Measurements from ENCODE around the gene KCNE3. TPM values are rescaled to one million over a fixed set of nuclear protein-coding genes. Genes with fewer than 3 reads are reported as not detected.
"Not testable (repeated sequence)": the region's sequence is repeated elsewhere in the genome, so short reads cannot be mapped to it uniquely, and the experiment has no call there.

Gene KCNE3
- total RNA-seq, 1 donor from 2014 or later, result 20.9 TPM

DNA sequence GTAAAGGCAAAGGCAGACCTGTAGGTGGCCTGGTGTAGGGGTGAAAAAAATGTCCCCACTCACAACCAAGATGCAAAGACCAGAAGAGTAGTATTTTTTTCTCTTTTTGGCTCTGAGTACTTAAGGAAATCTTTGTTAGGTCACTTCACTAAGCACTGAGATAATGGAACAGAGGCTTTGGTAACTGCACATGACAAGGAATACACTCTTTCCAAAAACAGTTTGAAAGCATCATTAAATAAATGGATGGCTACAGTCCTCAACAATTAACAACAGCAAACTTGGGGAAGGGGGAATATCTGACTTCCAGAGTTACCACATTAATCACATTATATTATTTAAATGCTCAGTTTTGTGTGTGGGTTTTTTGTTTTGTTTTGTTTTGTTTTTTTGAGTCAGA lies 42.2 kb downstream of the KCNE3 start:
- intact Hi-C loops (cut with DNase I), result no loop called here
- TF ChIP-seq, protein P1, sequence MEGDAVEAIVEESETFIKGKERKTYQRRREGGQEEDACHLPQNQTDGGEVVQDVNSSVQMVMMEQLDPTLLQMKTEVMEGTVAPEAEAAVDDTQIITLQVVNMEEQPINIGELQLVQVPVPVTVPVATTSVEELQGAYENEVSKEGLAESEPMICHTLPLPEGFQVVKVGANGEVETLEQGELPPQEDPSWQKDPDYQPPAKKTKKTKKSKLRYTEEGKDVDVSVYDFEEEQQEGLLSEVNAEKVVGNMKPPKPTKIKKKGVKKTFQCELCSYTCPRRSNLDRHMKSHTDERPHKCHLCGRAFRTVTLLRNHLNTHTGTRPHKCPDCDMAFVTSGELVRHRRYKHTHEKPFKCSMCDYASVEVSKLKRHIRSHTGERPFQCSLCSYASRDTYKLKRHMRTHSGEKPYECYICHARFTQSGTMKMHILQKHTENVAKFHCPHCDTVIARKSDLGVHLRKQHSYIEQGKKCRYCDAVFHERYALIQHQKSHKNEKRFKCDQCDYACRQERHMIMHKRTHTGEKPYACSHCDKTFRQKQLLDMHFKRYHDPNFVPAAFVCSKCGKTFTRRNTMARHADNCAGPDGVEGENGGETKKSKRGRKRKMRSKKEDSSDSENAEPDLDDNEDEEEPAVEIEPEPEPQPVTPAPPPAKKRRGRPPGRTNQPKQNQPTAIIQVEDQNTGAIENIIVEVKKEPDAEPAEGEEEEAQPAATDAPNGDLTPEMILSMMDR (IDR thresholded peaks at IDR 0.05), result no peak

DNA sequence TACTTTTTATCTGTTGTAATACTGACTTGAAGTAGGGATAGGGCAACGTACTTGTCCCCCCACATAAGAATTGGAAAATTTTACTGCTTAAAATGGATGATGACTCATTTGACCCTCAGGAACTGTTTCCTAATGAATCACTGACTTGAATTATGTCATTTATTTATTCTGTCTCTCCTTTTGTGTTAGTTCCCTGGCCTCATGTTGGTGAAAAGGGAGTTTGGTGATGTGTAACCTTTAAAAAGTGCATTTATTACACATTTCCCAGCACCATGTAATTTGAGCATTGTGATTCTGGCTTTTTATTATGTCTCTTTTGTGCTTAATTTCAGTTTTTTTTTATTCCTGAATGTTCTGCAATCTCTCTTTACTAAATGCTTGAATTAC lies 48.8 kb downstream of the KCNE3 start:
- TF ChIP-seq, protein P1 (IDR thresholded peaks at IDR 0.05), result no peak
- ATAC-seq, result no peak
- Histone ChIP-seq H3K27ac (no peak overlapping the region), H3K36me3 (no peaks in the 10 kb centered on the region), H3K4me3 (no peak overlapping the region), H3K27me3 (no peaks in the 10 kb centered on the region), H3K9me3 (no peaks in the 10 kb centered on the region), H3K4me1 (peaks cover 4% of the 10 kb centered on the region)
- intact Hi-C loops (cut with DNase I), result no loop called here
- DNase-seq, result no peak

More for the DNA sequence above, 42.2 kb downstream of the KCNE3 start:
- H3K4me3 ChIP-seq, result no peak overlapping the region
- DNase-seq, result no peak
- no peaks in the 10 kb centered on the region for H3K4me1 ChIP-seq
- H3K9me3 ChIP-seq, result no peaks in the 10 kb centered on the region
- ATAC-seq, result no peak
- no peaks in the 10 kb centered on the region for H3K36me3 ChIP-seq
- H3K27ac ChIP-seq, result no peak overlapping the region
- H3K27me3 ChIP-seq, result no peaks in the 10 kb centered on the region

DNA sequence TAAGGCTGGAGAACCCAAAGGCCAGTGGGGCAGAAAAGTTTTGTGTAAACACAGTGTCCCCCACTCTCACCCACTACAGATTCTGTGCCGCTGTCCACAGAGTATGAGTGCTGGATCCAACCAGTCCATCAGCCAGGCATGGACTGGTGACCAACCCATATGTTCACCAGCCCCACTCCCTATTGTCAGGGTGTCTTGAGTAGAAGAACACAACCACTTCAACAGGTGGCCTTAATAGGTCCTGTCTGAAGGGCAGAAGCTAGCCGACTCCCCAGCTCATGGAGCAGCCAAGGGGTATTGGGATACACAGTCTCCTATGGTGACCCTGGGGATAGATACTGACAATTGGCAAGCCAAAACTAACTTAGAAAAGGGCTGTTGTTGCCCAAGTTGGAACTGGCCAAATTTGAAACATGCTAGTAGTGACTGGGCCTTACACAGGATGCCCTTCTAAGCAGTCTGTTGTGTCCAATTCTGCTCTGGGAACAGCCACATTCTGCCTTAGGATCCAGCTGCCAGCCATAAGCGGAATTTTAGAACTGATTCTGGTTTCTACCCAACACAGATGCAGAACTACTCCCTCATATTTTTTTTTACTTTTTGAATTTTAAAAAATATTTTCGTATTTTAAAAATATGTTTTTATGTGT lies 49.4 kb downstream of the KCNE3 start:
- Histone ChIP-seq H3K27ac (no peak overlapping the region), H3K9me3 (no peaks in the 10 kb centered on the region), H3K4me3 (no peak overlapping the region), H3K4me1 (peaks cover 4% of the 10 kb centered on the region), H3K27me3 (no peaks in the 10 kb centered on the region), H3K36me3 (no peaks in the 10 kb centered on the region)
- intact Hi-C loops (cut with DNase I), result no loop called here
- DNase-seq (no peak), ATAC-seq (peak; percentile 61)
- TF ChIP-seq, protein P1 (IDR thresholded peaks at IDR 0.05), result no peak

DNA sequence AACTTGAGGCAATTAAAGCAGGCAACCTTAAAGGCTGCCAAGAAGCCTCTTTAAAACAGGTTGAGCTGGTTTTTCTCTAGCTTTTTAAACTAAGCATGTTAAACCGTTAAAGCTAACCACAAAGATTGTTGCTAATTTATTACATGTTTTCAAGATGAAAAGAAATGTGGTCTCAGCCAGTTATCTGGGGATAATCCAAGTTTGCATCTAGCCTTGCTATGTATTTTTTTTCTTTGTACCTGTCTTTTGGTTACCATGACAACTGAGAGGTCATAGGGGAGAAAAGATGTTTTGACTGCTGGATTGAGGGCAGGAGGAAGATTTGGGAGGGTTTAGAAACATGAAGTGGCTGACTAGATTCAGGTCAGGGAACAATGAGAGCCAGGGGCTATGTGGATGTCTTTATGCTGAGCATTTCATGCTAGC lies 50.0 kb downstream of the KCNE3 start:
- no peaks in the 10 kb centered on the region for H3K36me3 ChIP-seq
- no peaks in the 10 kb centered on the region for H3K9me3 ChIP-seq
- H3K4me1 ChIP-seq, result peaks cover 4% of the 10 kb centered on the region
- DNase-seq (no peak), ATAC-seq (peak; percentile 19)
- no peaks in the 10 kb centered on the region for H3K27me3 ChIP-seq
- no peak overlapping the region for H3K4me3 ChIP-seq
- TF ChIP-seq, protein P1 (IDR thresholded peaks at IDR 0.05), result no peak
- intact Hi-C loops (cut with DNase I), result no loop called here
- no peak overlapping the region for H3K27ac ChIP-seq

DNA sequence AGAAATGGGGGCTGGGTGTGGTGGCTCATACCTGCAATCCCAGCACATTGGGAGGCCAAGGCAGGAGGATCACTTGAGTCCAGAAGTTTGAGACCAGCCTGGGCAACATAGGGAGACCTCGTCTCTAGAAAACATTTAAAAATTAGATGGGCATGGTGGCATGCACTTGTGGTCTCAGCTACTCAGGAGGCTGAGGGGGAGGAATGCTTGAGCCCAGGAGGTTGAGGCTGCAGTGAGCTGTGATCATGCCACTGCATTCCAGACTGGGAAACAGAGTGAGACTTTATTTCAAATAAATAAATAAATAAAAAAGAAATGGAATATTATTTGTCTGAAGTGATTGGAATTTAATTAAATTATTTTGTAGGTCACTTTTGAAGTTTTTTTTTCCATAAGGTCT lies 50.4 kb downstream of the KCNE3 start:
- not testable (repeated sequence) for ATAC-seq, DNase-seq, H3K27ac ChIP-seq

DNA sequence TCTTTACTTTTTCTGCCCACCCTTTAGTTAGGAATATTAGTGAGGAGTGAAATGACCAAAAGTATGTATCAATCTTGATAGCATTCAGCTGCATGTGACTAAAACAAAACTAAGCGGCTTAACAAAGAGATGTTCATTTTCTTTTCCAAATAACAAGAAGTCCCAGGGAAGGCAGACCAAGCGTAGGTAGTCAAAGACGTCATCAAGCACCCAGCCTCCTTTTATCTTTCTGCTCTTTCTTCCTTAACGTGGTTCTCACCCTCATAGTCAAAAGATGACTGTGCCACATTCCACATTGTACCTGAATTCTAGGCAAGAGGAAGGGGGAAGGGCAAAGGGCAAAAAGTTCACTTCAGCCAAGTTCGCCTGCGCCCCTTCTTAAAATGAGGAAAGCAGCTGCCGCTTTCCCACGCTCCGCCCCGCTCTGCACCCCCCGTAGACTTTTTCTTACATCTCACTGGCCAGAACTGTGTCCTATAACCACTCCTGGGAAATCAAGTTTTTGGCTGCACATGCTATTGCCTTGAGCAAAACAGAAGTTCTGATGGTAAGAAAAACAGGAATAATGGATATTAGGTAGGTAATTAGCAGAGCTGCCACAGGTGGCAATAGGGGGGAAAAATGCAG lies 54.5 kb downstream of the KCNE3 start:
- Histone ChIP-seq H3K4me3 (no peak overlapping the region), H3K9me3 (no peaks in the 10 kb centered on the region), H3K27ac (no peak overlapping the region), H3K27me3 (no peaks in the 10 kb centered on the region), H3K4me1 (peaks cover 4% of the 10 kb centered on the region), H3K36me3 (no peaks in the 10 kb centered on the region)
- ATAC-seq (no peak), DNase-seq (no peak)
- intact Hi-C loops (cut with DNase I), result no loop called here
- TF ChIP-seq, protein P1 (IDR thresholded peaks at IDR 0.05), result no peak

More for the DNA sequence above, 50.4 kb downstream of the KCNE3 start:
- H3K36me3 ChIP-seq; H3K4me3 ChIP-seq; intact Hi-C loops (cut with DNase I); H3K9me3 ChIP-seq; H3K27me3 ChIP-seq; H3K4me1 ChIP-seq: not testable (repeated sequence)

Data from upper lobe of right lung (tissue), 1 donor.